Gastroesophageal sphincter (tissue), 3 donors: Measurements from ENCODE around the gene DCST1.

Experiments used
- CTCF ChIP-seq, 4 experiments: fragments of 200-600 bp in 2 of 4; fragments of 450-650 bp in 2 of 4; sonication (generic) in 1 of 4; IDR thresholded peaks; one replicate each; pipeline ENCODE4 v1.5.1; 2017 to 2019; ENCODE audit warnings: antibody characterized with exemption in 4 of 4, mild to moderate bottlenecking in 2 of 4, moderate library complexity in 2 of 4
- EP300 ChIP-seq: sonication (generic); formaldehyde crosslinking; IDR thresholded peaks from one replicate; pipeline ENCODE4 v1.6.1; 2017; ENCODE audit warnings: antibody characterized with exemption, mild to moderate bottlenecking
- POLR2A ChIP-seq, 2 donors: fragments of 450-650 bp; IDR thresholded peaks; one replicate each; pipeline ENCODE4 v1.6.1; 2017; ENCODE audit warnings: antibody characterized with exemption in 2 of 2, mild to moderate bottlenecking in 2 of 2, moderate library complexity in 1 of 2
- POLR2AphosphoS5 ChIP-seq: sonication (generic); formaldehyde crosslinking; IDR thresholded peaks from one replicate; pipeline ENCODE4 v1.6.1; 2017; ENCODE audit warnings: antibody characterized with exemption

GRCh38 chr1:155071701-155072100 is 38.1 kb downstream of the DCST1 start:
- no peak for TF ChIP-seq CTCF (IDR thresholded peaks at IDR 0.05)
- no peak for TF ChIP-seq POLR2A (IDR thresholded peaks at IDR 0.05)
- no peak for TF ChIP-seq EP300
- TF ChIP-seq POLR2AphosphoS5 = no peak
